Breast epithelium (tissue), 3 donors: Measurements from ENCODE around the gene ROPN1L.

Experiments
- POLR2AphosphoS5 ChIP-seq, 3 donors: sonication (generic); formaldehyde crosslinking; IDR thresholded peaks; one replicate each; pipeline ENCODE4 v1.6.1; 2017; ENCODE audit warnings: antibody characterized with exemption in 3 of 3
- TF ChIP-seq, protein P1 (sequence below), 3 donors: fragments of 450-650 bp; IDR thresholded peaks; one replicate each; pipeline ENCODE4 v1.5.1; 2016 to 2017; ENCODE audit warnings: antibody characterized with exemption in 3 of 3, mild to moderate bottlenecking in 3 of 3, moderate library complexity in 3 of 3

DNA sequence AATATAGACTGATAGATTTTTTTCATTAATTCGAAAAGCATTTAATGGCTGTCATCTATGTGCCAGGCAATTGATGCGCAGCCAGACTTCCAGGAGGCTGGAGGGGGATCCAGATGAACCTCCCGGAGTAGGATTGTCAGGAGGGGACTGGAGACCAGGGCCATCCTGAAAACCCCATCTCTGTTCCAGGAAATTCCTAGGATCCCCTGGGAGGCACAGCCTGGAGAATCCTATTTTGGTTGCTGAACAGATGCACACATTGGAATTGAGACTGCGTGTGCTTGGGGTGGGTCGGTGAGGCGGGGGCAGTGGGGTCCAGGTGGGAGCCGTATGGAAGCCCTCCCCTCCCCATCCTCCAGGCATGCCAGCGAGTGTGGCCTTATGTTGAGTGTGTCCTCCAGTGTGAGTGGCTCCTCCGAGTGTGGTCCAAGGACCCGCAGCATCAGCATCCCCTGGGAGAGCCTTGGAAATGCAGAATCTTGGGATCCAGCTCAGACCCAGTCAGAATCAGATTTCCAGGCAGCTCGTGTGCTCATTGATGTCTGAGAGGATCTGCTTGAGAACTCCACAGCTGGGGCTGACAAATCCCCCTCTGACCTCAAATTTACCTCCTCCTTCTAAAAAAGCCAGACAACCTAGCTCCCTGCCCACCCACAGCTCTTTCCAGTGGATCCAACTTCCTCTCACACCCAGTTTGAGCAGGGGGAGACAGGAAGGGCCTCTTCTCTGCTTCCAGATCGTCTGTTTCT lies 38.7 kb downstream of the ROPN1L start:
- TF ChIP-seq, protein P1, sequence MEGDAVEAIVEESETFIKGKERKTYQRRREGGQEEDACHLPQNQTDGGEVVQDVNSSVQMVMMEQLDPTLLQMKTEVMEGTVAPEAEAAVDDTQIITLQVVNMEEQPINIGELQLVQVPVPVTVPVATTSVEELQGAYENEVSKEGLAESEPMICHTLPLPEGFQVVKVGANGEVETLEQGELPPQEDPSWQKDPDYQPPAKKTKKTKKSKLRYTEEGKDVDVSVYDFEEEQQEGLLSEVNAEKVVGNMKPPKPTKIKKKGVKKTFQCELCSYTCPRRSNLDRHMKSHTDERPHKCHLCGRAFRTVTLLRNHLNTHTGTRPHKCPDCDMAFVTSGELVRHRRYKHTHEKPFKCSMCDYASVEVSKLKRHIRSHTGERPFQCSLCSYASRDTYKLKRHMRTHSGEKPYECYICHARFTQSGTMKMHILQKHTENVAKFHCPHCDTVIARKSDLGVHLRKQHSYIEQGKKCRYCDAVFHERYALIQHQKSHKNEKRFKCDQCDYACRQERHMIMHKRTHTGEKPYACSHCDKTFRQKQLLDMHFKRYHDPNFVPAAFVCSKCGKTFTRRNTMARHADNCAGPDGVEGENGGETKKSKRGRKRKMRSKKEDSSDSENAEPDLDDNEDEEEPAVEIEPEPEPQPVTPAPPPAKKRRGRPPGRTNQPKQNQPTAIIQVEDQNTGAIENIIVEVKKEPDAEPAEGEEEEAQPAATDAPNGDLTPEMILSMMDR (IDR thresholded peaks at IDR 0.05): no peak
- TF ChIP-seq POLR2AphosphoS5 (IDR thresholded peaks at IDR 0.05): no peak
